Bronchial epithelial cell (primary cell): ENCODE measurements around the gene LILRB5. TPM values are rescaled to one million over a fixed set of nuclear protein-coding genes. Genes with fewer than 3 reads are reported as not detected.

ENCODE experiments used
- DNase-seq: peaks from one replicate; pipeline ENCODE4 v3.0.0-alpha.2; 2010; ENCODE audit warnings: low read depth
- FAIRE-seq: peaks from 2 replicates; lab custom pipeline; 2011; peaks lifted over from hg19 to GRCh38; lab: Jason Lieb, UNC
- H3K27me3 ChIP-seq: 2 replicates; pipeline ENCODE4 v1.5.1; 2011; ENCODE audit warnings: low read length; ENCODE audit not compliant: control insufficient read depth, insufficient read depth
- H3K36me3 ChIP-seq: 2 replicates; pipeline ENCODE4 v1.5.1; 2011; ENCODE audit warnings: low read length; ENCODE audit not compliant: control insufficient read depth, insufficient read depth
- H3K4me3 ChIP-seq: 2 replicates; pipeline ENCODE4 v1.5.1; 2011; ENCODE audit warnings: mild to moderate bottlenecking, low read depth, low read length, control low read depth
- CTCF ChIP-seq: IDR thresholded peaks from 2 replicates; pipeline ENCODE4 v1.5.1; 2011; ENCODE audit warnings: mild to moderate bottlenecking, moderate library complexity, low read length, control low read depth, inconsistent platforms; ENCODE audit not compliant: insufficient read depth, severe bottlenecking
- total RNA-seq: library from RNA; depleted of rRNA; stranded (reverse); fragments of >200 nt; gene quantifications from 2 replicates; pipeline ENCODE4 v1.2.1, GENCODE V29; 2014

LILRB5 gene
- total RNA-seq, 1 donor from 2014 or later = not detected

GRCh38 chr19:54262066-54262465 is 5.0 kb upstream of the LILRB5 start:
- no peaks in the 10 kb centered on the region for H3K27me3 ChIP-seq
- H3K4me3 ChIP-seq = no peak overlapping the region
- FAIRE-seq = no peak
- no peaks in the 10 kb centered on the region for H3K36me3 ChIP-seq
- no peak for DNase-seq
- no peak for TF ChIP-seq CTCF

GRCh38 chr19:54256250-54257115 is 590 bp downstream of the LILRB5 start:
- Histone ChIP-seq H3K27me3 (no peaks in the 10 kb centered on the region), H3K36me3 (no peaks in the 10 kb centered on the region), H3K4me3 (no peak overlapping the region)
- DNase-seq (no peak), FAIRE-seq (no peak)
- no peak for TF ChIP-seq CTCF

- Histone ChIP-seq H3K27me3 (no peaks in the 10 kb centered on the region), H3K36me3 (no peaks in the 10 kb centered on the region), H3K4me3 (no peak overlapping the region)
- DNase-seq (no peak), FAIRE-seq (no peak)
- TF ChIP-seq CTCF = no peak
Observed at GRCh38 chr19:54255105-54255775, 1.8 kb downstream of the LILRB5 start.

GRCh38 chr19:54254195-54254906 is 2.7 kb downstream of the LILRB5 start:
- FAIRE-seq = no peak
- DNase-seq = no peak
- TF ChIP-seq CTCF = no peak
- no peaks in the 10 kb centered on the region for H3K36me3 ChIP-seq
- no peaks in the 10 kb centered on the region for H3K27me3 ChIP-seq
- H3K4me3 ChIP-seq = no peak overlapping the region

GRCh38 chr19:54253331-54254194 is 3.5 kb downstream of the LILRB5 start:
- Histone ChIP-seq H3K36me3 (no peaks in the 10 kb centered on the region), H3K27me3 (no peaks in the 10 kb centered on the region), H3K4me3 (no peak overlapping the region)
- DNase-seq = no peak
- no peak for TF ChIP-seq CTCF
- FAIRE-seq = no peak
